ENCODE data around the gene PTGR3.

PTGR3 gene

GRCh38 chr18:75159238-75159518 lies 49.8 kb downstream of the PTGR3 start:
- FAIRE-seq = no peak

More at GRCh38 chr18:75159238-75159518, 49.8 kb downstream of the PTGR3 start:
- no peak for DNase-seq (ENCODE audit: extremely low spot score, insufficient read length, low read depth)
